HEK293T (cell line): ENCODE measurements around the gene PFN3.

Experiments used
- CTCF ChIA-PET: fragments of 350-600 bp; formaldehyde crosslinking; extraction: SDS; loops from one replicate; lab custom pipeline; 2021; ENCODE audit warnings: antibody characterized with exemption, inconsistent platforms; lab: Yijun Ruan, JAX
- POLR2A ChIA-PET: fragments of 350-600 bp; formaldehyde crosslinking; extraction: SDS; loops from one replicate; lab custom pipeline; 2020; ENCODE audit warnings: antibody characterized with exemption, inconsistent platforms; lab: Yijun Ruan, JAX
- DNase-seq: peaks from one replicate; pipeline ENCODE4 v3.0.0; 2012; ENCODE audit warnings: mixed read lengths; ENCODE audit errors: extremely low spot score
- ARNT ChIP-seq: fragments of 450-650 bp; IDR thresholded peaks from 2 replicates; pipeline ENCODE4 v1.6.1; 2017; ENCODE audit warnings: mild to moderate bottlenecking
- BHLHE40 ChIP-seq: fragments of 450-650 bp; IDR thresholded peaks from 2 replicates; pipeline ENCODE4 v1.6.1; 2016; ENCODE audit warnings: mild to moderate bottlenecking, moderate library complexity, borderline replicate concordance
- CTBP1 ChIP-seq: fragments of 450-650 bp; IDR thresholded peaks from 2 replicates; pipeline ENCODE4 v1.6.1; 2016; ENCODE audit warnings: borderline replicate concordance
- ELF4 ChIP-seq: fragments of 450-650 bp; IDR thresholded peaks from 2 replicates; pipeline ENCODE4 v1.6.1; 2017; ENCODE audit warnings: antibody characterized with exemption
- FOXA1 ChIP-seq: fragments of 450-650 bp; IDR thresholded peaks from 2 replicates; pipeline ENCODE4 v1.6.1; 2016; ENCODE audit warnings: mild to moderate bottlenecking
- FOXK2 ChIP-seq: fragments of 450-650 bp; IDR thresholded peaks from 2 replicates; pipeline ENCODE4 v1.6.1; 2016; ENCODE audit warnings: mild to moderate bottlenecking
- FOXM1 ChIP-seq: fragments of 450-650 bp; IDR thresholded peaks from 2 replicates; pipeline ENCODE4 v1.6.1; 2017; ENCODE audit warnings: mild to moderate bottlenecking, borderline replicate concordance
- HDGF ChIP-seq: fragments of 450-650 bp; IDR thresholded peaks from 2 replicates; pipeline ENCODE4 v1.6.1; 2017; ENCODE audit warnings: antibody characterized with exemption, borderline replicate concordance
- L3MBTL2 ChIP-seq: fragments of 450-650 bp; conservative IDR thresholded peaks from 2 replicates; pipeline ENCODE4 v1.6.1; 2016; ENCODE audit warnings: mild to moderate bottlenecking
- LEF1 ChIP-seq: fragments of 450-650 bp; IDR thresholded peaks from 2 replicates; pipeline ENCODE4 v1.6.1; 2017; ENCODE audit warnings: mild to moderate bottlenecking, borderline replicate concordance
- NFRKB ChIP-seq: fragments of 450-650 bp; IDR thresholded peaks from 2 replicates; pipeline ENCODE4 v1.6.1; 2016; ENCODE audit warnings: mild to moderate bottlenecking, moderate library complexity
- SP1 ChIP-seq: fragments of 450-650 bp; IDR thresholded peaks from 2 replicates; pipeline ENCODE4 v1.6.1; 2017
- SUZ12 ChIP-seq: fragments of 450-650 bp; IDR thresholded peaks from 2 replicates; pipeline ENCODE4 v1.6.1; 2016; ENCODE audit warnings: mild to moderate bottlenecking
- TARDBP ChIP-seq: fragments of 450-650 bp; IDR thresholded peaks from 2 replicates; pipeline ENCODE4 v1.6.1; 2016
- ZNF384 ChIP-seq: fragments of 450-650 bp; IDR thresholded peaks from 2 replicates; pipeline ENCODE4 v1.6.1; 2016
- TF ChIP-seq, protein P1 (sequence below): fragments of 450-650 bp; IDR thresholded peaks from 2 replicates; pipeline ENCODE4 v1.6.1; 2016

PFN3 gene

GRCh38 chr5:177433658-177434217 lies 33.3 kb upstream of the PFN3 start:
- ChIA-PET POLR2A (no interaction called here), CTCF (no interaction called here)
- no peak for DNase-seq
- TF ChIP-seq ZNF384 (no peak), ARNT (no peak), L3MBTL2 (no peak)

GRCh38 chr5:177432839-177433657 lies 32.6 kb upstream of the PFN3 start:
- DNase-seq = no peak
- ChIA-PET CTCF (no interaction called here), POLR2A (no interaction called here)
- no peak for TF ChIP-seq CTBP1
- no peak for TF ChIP-seq HDGF
- TF ChIP-seq ZNF384 = no peak
- TF ChIP-seq FOXA1 = no peak
- TF ChIP-seq FOXM1 = no peak
- TF ChIP-seq L3MBTL2 = no peak
- no peak for TF ChIP-seq LEF1
- TF ChIP-seq NFRKB = no peak
- TF ChIP-seq FOXK2 = no peak
- no peak for TF ChIP-seq SP1
- TF ChIP-seq TARDBP = no peak
- no peak for TF ChIP-seq BHLHE40
- TF ChIP-seq ELF4 = no peak
- TF ChIP-seq, protein P1, sequence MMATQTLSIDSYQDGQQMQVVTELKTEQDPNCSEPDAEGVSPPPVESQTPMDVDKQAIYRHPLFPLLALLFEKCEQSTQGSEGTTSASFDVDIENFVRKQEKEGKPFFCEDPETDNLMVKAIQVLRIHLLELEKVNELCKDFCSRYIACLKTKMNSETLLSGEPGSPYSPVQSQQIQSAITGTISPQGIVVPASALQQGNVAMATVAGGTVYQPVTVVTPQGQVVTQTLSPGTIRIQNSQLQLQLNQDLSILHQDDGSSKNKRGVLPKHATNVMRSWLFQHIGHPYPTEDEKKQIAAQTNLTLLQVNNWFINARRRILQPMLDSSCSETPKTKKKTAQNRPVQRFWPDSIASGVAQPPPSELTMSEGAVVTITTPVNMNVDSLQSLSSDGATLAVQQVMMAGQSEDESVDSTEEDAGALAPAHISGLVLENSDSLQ = no peak
- TF ChIP-seq SUZ12 = no peak

- ChIA-PET CTCF (no interaction called here), POLR2A (no interaction called here)
- no peak for DNase-seq
- TF ChIP-seq SUZ12 (no peak), ARNT (no peak), ELF4 (no peak), FOXK2 (no peak), FOXM1 (no peak), BHLHE40 (no peak), CTBP1 (no peak), NFRKB (no peak), FOXA1 (no peak), L3MBTL2 (no peak), HDGF (no peak), TARDBP (no peak), ZNF384 (no peak), LEF1 (no peak), SP1 (no peak)
- TF ChIP-seq, protein P1 = no peak
Measured at GRCh38 chr5:177432143-177432838, 31.8 kb upstream of the PFN3 start.

DNA sequence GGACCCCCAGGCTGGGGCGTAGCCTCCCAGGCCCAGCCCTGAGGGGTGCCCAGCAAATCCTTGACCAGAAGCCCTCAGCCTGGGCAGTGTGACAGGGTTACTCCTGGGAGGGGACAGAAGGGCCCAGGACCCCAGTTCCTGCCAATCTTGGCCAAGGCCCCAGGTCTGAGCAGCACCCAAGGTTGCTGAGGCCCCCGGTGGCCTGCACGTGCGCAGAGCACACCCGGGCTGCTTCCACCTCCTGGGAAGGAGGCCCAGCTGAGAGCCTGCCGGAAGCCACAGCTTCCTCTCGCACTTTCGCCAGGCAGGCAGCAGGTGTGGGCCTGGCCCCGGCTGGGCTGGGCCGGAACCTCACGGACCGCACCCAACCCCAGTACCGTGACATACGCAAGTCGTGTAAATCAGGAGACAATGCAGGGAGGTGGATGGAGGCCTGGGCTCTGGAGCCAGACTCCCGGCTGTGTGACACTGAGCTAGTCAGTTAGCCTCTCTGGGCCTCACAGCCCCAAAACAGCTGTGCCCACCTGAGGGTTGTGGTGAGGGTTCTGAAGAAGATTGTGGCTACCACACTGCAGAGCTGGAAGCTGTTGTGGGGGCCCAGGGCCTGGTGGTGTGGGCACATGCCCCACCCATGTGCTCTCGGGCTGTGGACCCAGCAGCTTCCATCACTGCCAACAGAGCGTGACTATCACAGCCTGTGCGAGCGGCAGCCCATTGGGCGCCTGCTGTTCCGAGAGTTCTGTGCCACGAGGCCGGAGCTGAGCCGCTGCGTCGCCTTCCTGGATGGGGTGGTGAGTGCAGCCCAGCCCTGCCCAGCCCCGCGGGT lies 31.1 kb upstream of the PFN3 start:
- TF ChIP-seq CTBP1 (no peak), FOXM1 (no peak), LEF1 (no peak), HDGF (no peak), NFRKB (no peak)
- TF ChIP-seq, protein P1 = no peak
- DNase-seq = no peak
- POLR2A ChIA-PET = no interaction called here
- CTCF ChIA-PET = no interaction called here

DNA sequence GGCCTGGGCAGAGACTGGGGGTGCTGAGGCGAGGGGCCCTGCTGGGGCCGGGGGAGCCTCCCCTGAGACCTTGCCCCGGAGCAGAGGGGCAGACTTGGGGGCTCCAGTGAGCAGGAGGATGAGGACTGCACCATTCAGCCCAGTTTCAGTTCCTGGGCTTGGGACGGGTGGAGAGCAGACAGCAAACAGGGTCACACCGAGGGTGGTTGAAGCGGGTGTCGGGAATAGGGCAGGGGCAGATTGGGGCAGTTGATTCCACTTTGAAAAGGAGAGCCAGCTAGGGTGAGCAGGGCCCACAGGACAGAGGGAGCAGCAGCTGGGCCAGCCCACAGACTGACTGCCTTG lies 30.5 kb upstream of the PFN3 start:
- TF ChIP-seq SP1 (no peak), ZNF384 (no peak), FOXK2 (no peak), ELF4 (no peak), FOXM1 (no peak), NFRKB (no peak), SUZ12 (no peak), ARNT (no peak), LEF1 (no peak), CTBP1 (no peak), TARDBP (no peak), BHLHE40 (no peak), FOXA1 (no peak), HDGF (no peak)
- TF ChIP-seq, protein P1 = no peak
- POLR2A ChIA-PET = no interaction called here
- no peak for DNase-seq
- CTCF ChIA-PET = no interaction called here
